ENCODE data around the gene CUX1. TPM values are rescaled to one million over a fixed set of nuclear protein-coding genes. Genes with fewer than 3 reads are reported as not detected.
"Not testable (repeated sequence)": the region's sequence is repeated elsewhere in the genome, so short reads cannot be mapped to it uniquely, and the experiment has no call there.

Gene CUX1
- total RNA-seq, 3 donors from 2014 or later = 35.1 to 54.4 (median 41.1) TPM

DNA sequence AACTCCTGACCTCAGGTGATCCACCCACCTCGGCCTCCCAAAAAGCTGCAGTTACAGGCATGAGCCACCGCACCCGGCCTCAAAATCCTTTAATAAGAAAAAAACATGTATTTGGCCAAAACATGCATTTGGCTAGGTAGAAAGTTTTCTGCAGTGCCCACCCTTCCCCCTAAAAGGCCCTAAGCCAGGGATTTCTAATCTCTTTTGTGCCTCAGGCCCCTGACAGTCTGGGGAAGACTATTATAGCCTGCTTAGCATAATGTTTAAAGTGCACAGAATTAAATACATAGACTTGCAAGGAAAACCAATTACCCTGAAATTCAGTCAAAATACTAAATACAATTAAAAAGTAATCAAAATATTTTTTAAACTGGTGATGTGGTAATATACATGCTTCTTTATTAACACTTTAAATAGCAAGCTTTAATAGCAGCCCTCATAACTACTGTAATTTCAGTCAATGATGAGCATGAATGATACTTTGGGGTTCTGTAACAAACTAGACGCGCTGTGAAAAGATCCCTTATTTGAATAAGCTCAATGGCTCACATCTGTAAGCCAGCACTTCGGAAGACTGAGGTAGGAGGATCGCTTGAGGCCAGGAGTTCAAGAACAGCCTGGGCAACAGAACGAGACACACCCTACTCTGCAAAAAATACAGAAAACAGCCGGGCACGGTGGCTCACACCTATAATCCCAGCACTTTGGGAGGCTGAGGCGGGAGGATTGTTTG lies 508.9 kb downstream of the CUX1 start:
- no peaks in the 10 kb centered on the region for H3K36me3 ChIP-seq
- H3K4me1 ChIP-seq = no peaks in the 10 kb centered on the region
- H3K9me3 ChIP-seq = no peaks in the 10 kb centered on the region
- no peaks in the 10 kb centered on the region for H3K27me3 ChIP-seq
- no peak for TF ChIP-seq POLR2A (IDR thresholded peaks at IDR 0.05)
- TF ChIP-seq CTCF (IDR thresholded peaks at IDR 0.05) = no peak
- TF ChIP-seq POLR2AphosphoS5 (IDR thresholded peaks at IDR 0.05) = no peak
- DNase-seq (ENCODE audit: low spot score in 2 of 2) = no peak
- no peak overlapping the region for H3K4me3 ChIP-seq
- intact Hi-C loops (cut with DNase I; ENCODE audit: low total_unique reads) = no loop called here
- H3K27ac ChIP-seq = no peak overlapping the region

DNA sequence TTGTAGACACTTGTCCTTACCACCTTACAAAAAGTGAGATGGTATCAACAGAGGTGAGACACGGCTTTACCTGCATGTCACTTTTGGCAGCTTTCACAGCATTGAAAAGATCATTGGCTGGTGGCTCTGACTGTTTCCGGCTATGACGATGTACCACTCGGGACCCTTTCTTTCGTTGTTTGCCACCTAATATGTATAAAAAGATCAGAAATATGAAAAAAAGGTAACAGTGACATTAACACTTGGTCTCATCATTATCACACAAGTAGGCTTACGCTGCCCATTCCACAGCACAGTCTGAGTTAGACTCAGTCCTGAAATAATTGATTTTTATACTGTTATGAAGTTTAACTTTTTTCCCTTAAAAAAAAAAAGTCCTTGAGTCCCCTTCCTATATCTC lies 509.8 kb downstream of the CUX1 start:
- DNase-seq (ENCODE audit: low spot score in 2 of 2); H3K27me3 ChIP-seq; H3K36me3 ChIP-seq; H3K4me3 ChIP-seq; H3K27ac ChIP-seq; H3K9me3 ChIP-seq; H3K4me1 ChIP-seq; intact Hi-C loops (cut with DNase I; ENCODE audit: low total_unique reads): not testable (repeated sequence)

- H3K27ac ChIP-seq; H3K9me3 ChIP-seq; H3K4me3 ChIP-seq; DNase-seq (ENCODE audit: low spot score in 2 of 2); H3K27me3 ChIP-seq; H3K36me3 ChIP-seq; intact Hi-C loops (cut with DNase I; ENCODE audit: low total_unique reads); H3K4me1 ChIP-seq: not testable (repeated sequence)
Measured at GRCh38 chr7:102328863-102329262, 511.4 kb downstream of the CUX1 start.

- H3K27me3 ChIP-seq; DNase-seq (ENCODE audit: low spot score in 2 of 2); H3K36me3 ChIP-seq; H3K27ac ChIP-seq; intact Hi-C loops (cut with DNase I; ENCODE audit: low total_unique reads); H3K4me1 ChIP-seq; H3K9me3 ChIP-seq; H3K4me3 ChIP-seq: not testable (repeated sequence)
Measured at GRCh38 chr7:102329366-102329765, 511.9 kb downstream of the CUX1 start.

DNA sequence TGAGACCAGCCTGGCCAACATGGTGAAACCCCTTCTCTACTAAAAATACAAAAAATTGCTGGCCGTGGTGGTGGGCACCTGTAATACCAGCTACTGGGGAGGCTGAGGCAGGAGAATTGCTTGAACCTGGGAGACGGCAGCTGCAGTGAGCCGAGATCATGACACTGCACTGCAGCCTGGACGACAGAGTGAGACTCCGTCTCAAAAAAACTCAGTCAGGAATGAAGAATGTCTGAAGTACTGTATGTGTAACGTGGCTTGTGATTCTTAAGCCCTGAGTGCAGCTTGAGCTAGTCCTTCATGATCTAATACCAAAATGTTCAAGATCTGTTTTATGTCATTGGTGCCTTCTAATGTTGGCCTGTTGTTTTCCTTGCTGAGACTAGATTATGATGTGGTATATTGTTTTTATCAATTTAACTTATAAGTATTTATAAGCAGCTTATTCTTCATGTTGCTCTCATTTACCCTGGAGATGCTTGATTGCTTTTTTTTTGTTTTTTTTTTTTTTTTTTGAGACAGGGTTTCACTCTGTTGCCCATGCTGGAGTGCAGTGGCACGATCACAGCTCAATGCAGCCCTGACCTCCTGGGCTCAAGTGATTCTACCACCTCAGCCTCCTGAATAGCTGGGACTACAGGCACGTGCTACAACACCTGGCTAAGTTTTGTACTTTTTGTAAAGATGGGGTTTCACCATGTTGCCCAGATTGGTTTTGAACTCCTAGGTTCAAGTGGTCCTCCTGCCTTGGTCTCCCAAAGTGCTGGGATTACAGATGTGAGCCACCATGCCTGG lies 513.4 kb downstream of the CUX1 start:
- H3K9me3 ChIP-seq; H3K36me3 ChIP-seq; H3K27ac ChIP-seq; DNase-seq (ENCODE audit: low spot score in 2 of 2); H3K27me3 ChIP-seq; H3K4me1 ChIP-seq; H3K4me3 ChIP-seq; intact Hi-C loops (cut with DNase I; ENCODE audit: low total_unique reads): not testable (repeated sequence)

Other genes starting within 250 kb of the CUX1 start
- not detected for gene MYL10, start 188.3 kb upstream of the CUX1 start, total RNA-seq

All from breast epithelium (tissue), 4 donors.